ENCODE data around the gene MYLK3.
A peak's percentile ranks its signal among the peaks of the same experiment; 100 is the strongest.

MYLK3 gene

DNA sequence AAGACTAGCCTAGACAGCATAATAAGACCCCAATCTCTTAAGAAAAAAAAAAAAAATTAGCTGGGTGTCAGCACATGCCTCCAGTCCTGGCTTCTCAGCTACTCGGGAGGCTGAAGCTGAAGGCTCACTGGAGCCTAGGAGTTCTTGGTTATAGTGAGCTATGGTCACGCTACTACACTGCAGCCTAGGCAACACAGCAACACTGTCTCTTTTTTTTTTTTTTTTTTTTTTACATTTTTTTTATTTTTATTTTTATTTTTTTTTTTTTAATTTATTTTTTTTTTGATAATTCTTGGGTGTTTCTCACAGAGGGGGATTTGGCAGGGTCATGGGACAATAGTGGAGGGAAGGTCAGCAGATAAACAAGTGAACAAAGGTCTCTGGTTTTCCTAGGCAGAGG, 54.5 kb downstream of the MYLK3 start:
- H3K4me3 ChIP-seq (ENCODE audit: low read depth, low read length) = no peak overlapping the region
- no peak for DNase-seq (ENCODE audit: low read depth)
- TF ChIP-seq, protein P1, sequence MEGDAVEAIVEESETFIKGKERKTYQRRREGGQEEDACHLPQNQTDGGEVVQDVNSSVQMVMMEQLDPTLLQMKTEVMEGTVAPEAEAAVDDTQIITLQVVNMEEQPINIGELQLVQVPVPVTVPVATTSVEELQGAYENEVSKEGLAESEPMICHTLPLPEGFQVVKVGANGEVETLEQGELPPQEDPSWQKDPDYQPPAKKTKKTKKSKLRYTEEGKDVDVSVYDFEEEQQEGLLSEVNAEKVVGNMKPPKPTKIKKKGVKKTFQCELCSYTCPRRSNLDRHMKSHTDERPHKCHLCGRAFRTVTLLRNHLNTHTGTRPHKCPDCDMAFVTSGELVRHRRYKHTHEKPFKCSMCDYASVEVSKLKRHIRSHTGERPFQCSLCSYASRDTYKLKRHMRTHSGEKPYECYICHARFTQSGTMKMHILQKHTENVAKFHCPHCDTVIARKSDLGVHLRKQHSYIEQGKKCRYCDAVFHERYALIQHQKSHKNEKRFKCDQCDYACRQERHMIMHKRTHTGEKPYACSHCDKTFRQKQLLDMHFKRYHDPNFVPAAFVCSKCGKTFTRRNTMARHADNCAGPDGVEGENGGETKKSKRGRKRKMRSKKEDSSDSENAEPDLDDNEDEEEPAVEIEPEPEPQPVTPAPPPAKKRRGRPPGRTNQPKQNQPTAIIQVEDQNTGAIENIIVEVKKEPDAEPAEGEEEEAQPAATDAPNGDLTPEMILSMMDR (IDR thresholded peaks at IDR 0.05; ENCODE audit: low read depth, low read length, missing control alignments) = no peak

DNA sequence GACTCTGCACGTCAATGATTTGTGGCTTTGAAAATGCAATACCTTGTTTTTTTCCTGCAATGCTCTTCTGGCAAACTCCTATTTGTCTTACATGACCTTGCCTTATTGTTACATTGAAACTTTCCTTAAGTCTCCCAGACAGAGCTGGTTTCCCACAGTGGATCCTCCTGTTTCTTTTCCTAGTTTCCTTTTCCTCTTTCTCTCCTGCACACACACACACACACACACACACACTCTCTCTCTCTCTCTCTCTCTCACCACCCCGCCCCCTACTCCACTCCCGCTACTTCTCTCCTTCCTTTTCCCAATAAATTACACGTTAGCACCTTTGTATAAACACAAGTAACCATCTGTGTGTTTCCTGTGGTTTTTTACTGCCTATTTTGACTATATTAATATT, 56.4 kb downstream of the MYLK3 start:
- no peak for DNase-seq (ENCODE audit: low read depth)
- peak overlapping the region; percentile 84 for H3K4me3 ChIP-seq (ENCODE audit: low read depth, low read length)
- TF ChIP-seq, protein P1 (IDR thresholded peaks at IDR 0.05; ENCODE audit: low read depth, low read length, missing control alignments) = no peak

DNA sequence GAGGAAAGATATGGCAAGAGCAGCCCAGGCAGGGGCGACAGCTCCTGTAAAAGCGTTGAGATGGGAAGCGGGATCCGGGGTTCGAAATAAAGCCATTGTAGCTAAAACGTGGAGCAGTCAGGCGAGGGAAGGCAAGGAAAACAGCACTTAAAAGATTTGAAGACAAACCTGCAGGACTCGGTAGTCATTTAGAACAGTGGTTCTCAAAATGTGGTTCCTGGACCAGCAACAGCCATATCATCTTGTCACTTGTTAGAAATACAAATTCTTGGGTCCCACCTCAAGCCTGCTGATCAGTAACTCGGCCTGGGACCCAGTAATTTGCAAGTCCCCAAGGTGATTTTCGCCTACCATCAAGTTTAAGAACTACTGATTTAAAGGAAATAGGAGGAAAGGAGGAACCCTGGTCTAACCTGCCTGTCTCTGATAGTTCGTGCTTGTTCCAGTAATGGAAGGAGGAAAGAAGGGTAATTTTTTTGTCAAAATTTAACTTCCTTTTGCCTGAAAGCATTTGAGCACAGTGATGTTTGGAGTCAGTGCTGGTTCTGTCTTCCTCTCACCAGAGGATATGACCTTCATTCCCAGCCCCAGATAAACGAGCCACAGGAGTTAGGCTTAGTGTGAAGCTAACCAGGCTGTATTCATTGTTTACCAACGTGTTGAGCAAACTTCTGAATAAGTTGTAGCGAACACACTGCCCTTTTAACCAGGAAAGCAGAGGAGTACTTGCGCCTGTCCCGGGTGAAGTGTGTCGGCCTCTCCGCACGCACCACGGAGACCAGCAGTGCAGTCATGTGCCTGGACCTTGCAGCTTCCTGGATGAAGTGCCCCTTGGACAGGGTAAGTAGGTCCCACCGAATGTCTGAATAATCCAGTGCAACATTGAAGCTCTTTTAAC, 57.6 kb downstream of the MYLK3 start:
- H3K4me3 ChIP-seq (ENCODE audit: low read depth, low read length) = peak overlapping the region; percentile 84
- no peak for DNase-seq (ENCODE audit: low read depth)
- TF ChIP-seq, protein P1 (IDR thresholded peaks at IDR 0.05; ENCODE audit: low read depth, low read length, missing control alignments) = no peak

DNA sequence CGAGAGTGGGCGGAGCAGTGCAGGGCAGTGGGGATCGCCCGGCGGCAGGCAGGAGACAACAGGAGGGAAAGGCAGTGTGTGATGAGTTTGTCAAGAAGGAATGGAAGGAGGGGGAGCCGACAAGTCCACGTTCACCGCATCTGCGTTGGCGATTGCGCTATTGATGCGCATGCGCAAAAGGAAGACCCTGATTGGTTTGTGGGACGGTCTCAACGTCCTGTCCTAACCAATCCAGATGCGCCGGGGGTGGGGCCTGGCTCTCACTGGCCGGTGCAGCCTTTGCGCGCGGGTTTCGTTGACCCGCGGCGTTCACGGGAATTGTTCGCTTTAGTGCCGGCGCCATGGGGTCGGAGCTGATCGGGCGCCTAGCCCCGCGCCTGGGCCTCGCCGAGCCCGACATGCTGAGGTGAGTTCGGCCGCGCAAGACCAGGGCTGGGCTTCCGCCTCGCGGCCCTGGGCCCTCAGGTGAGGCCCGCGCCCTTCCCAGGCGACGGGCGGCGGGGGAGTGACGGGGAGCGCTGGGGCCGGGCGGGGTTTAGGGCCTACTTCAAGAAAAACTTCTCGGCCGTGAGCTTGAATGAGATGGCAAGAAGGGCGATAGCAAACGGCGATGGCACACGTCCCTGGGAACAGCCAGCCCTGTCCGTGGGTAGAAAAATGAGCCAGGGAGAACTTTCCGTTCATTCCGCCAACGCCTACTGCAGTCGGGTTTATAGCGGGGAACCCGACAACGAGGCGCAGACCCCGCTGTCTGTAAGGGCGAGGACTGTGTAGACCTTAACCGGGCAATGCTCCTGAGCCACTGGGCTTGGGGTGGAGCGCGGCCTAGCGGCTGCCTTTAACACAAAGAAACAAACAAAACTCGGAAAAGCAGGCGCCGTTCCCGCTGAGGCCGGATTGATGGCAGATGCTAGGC, 58.5 kb downstream of the MYLK3 start, which contains the start of gene ORC6:
Gene ORC6 (plus strand): TSS at position 295 of the 916 bp plus-strand sequence. CDS start 47 bp downstream, at position 342.
- TF ChIP-seq, protein P1 (IDR thresholded peaks at IDR 0.05; ENCODE audit: low read depth, low read length, missing control alignments) = peak; percentile 69
- peak; percentile 91 for DNase-seq (ENCODE audit: low read depth)
- H3K4me3 ChIP-seq (ENCODE audit: low read depth, low read length) = peak within 1 kb of the TSS; percentile 84

DNA sequence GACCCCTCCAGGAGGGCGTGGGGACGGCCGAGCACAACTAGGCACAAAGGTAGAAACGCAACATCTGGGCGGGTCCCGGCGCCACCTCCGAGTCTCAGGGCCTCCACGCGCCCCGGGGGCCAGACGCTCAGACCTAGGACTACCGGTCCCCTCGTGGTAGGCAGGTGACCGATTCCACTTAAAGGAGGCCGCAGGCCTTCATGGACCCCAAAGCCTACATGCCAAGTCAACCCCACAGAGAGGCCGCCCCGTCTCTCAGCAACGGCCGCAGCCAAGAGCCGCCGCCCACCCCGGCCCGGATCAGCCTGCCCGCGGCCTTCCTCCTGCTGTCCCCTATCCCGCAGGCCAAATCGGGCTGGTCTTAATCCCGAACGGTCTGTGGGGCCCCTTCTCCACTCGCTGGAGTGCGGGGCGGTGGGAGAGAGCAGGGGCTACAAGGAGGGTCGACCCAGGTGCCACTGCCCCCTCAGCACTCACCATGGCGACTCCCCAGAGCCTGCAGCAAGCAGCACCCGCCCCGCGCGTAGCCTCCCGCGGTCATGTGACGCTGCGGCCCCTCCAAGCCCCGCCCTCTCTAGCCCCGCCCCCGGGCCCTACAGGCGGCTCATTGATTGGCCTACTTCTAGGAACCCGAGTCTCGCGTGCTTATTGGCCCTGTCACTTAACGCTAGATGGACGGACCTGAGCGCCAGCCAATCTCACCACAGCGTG, 59.3 kb downstream of the MYLK3 start, which contains the start of gene VPS35:
Gene VPS35 (minus strand): TSS at position 525 of the 711 bp plus-strand sequence. CDS start 45 bp downstream, at position 480.
- H3K4me3 ChIP-seq (ENCODE audit: low read depth, low read length) = peak within 1 kb of the TSS; percentile 84
- TF ChIP-seq, protein P1 (IDR thresholded peaks at IDR 0.05; ENCODE audit: low read depth, low read length, missing control alignments) = no peak
- peak; percentile 96 for DNase-seq (ENCODE audit: low read depth)

DNA sequence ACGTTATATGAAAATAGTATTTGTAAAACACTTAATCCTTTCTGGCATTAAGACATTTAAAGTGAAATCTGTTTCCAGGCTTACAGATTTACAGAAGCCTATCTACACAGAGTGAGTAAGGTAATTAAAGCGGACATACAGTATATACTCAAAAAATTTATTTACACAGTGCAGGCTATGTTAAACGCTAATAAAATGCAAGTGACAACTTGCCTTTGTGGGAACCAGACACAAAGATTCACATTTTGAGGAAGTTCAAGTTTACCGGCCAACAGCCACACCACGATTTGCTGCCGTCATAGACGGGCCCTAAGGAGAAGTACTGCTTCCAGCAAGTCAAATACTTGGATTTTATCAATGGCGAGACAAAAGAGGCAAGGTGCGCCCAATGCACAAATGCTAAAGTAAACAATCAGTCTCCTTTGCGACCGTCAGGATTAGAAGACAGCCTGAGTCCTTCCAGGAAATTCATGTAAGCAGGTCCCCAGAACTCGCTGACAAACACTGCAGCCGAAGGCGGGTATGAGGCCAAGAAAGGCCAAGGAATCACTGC, 60.0 kb downstream of the MYLK3 start:
- peak overlapping the region; percentile 84 for H3K4me3 ChIP-seq (ENCODE audit: low read depth, low read length)
- DNase-seq (ENCODE audit: low read depth) = peak; percentile 36
- TF ChIP-seq, protein P1 (IDR thresholded peaks at IDR 0.05; ENCODE audit: low read depth, low read length, missing control alignments) = peak; percentile 53

Measured in GM12864 (cell line).